Measurements from ENCODE around the gene NMNAT2. TPM values are rescaled to one million over a fixed set of nuclear protein-coding genes. Genes with fewer than 3 reads are reported as not detected.

The NMNAT2 gene
- total RNA-seq, 1 experiment from 2014 or later: 0.17 TPM

DNA sequence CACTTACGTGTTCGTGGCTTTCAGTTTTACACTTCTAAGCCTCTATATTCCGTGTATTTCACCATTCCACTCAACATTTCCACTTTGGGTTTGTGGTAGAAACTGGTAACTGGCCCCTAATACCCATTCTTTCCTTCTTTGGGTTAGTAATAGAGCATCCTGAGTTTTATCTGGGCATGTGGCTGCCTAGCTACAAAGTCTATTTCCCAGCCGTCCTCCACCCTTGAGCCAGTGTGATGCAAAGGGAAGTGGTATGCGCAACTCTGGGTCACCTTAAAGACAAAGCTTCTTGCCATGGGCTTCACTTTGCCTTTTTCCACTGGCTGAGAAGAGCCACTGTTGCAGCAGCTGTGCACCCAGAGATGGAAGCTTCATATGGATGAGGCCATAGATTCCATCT, 158.3 kb downstream of the NMNAT2 start:
- BruUV-seq (replicated peaks): no TSS peak

GRCh38 chr1:183255073-183255472, 163.1 kb downstream of the NMNAT2 start:
- H3K9me3 ChIP-seq (ENCODE audit: low read depth, low read length, poor library complexity, severe bottlenecking): peaks cover 6% of the 10 kb centered on the region
- peaks cover 5% of the 10 kb centered on the region for H3K4me1 ChIP-seq (ENCODE audit: insufficient read depth, low read length, poor library complexity, severe bottlenecking)
- ChIA-PET CTCF (interaction anchor here (0.7 kb wide), 1 partner anchor 292 kb away, joined by 4 read pairs; no protein-coding TSS in a partner anchor), POLR2A (ENCODE audit: low non-redundant PET) (no interaction called here)
- DNase-seq (ENCODE audit: low spot score): no peak
- TF ChIP-seq EZH2 (IDR thresholded peaks at IDR 0.05; ENCODE audit: borderline replicate concordance, low read depth, low read length, poor library complexity, severe bottlenecking) (no peak), CTCF (conservative IDR thresholded peaks at IDR 0.05; ENCODE audit: low read depth, low read length) (no peak)
- H3K27ac ChIP-seq (ENCODE audit: low read depth, low read length, poor library complexity, severe bottlenecking): no peak overlapping the region
- no TSS peak for BruUV-seq (replicated peaks)
- H3K36me3 ChIP-seq (ENCODE audit: insufficient read depth, low read length, poor library complexity, severe bottlenecking): no peaks in the 10 kb centered on the region
- intact Hi-C loops (cut with micrococcal nuclease; ENCODE audit: unreplicated experiment): no loop called here
- no peak overlapping the region for H3K4me3 ChIP-seq (ENCODE audit: low read depth, low read length, poor library complexity, severe bottlenecking)
- H3K27me3 ChIP-seq (replicated peaks; ENCODE audit: insufficient read depth, low read depth, low read length, poor library complexity): no peaks in the 10 kb centered on the region

More for the DNA sequence above, 158.3 kb downstream of the NMNAT2 start:
- no peaks in the 10 kb centered on the region for H3K36me3 ChIP-seq (ENCODE audit: insufficient read depth, low read length, poor library complexity, severe bottlenecking)
- ChIA-PET POLR2A (ENCODE audit: low non-redundant PET) (no interaction called here), CTCF (no interaction called here)
- TF ChIP-seq CTCF (conservative IDR thresholded peaks at IDR 0.05; ENCODE audit: low read depth, low read length): no peak
- no peak for TF ChIP-seq EZH2 (IDR thresholded peaks at IDR 0.05; ENCODE audit: borderline replicate concordance, low read depth, low read length, poor library complexity, severe bottlenecking)
- no peak for DNase-seq (ENCODE audit: low spot score)
- H3K4me1 ChIP-seq (ENCODE audit: insufficient read depth, low read length, poor library complexity, severe bottlenecking): no peaks in the 10 kb centered on the region
- no peak overlapping the region for H3K4me3 ChIP-seq (ENCODE audit: low read depth, low read length, poor library complexity, severe bottlenecking)
- H3K27ac ChIP-seq (ENCODE audit: low read depth, low read length, poor library complexity, severe bottlenecking): no peak overlapping the region
- H3K27me3 ChIP-seq (replicated peaks; ENCODE audit: insufficient read depth, low read depth, low read length, poor library complexity): no peaks in the 10 kb centered on the region
- H3K9me3 ChIP-seq (ENCODE audit: low read depth, low read length, poor library complexity, severe bottlenecking): peaks cover 4% of the 10 kb centered on the region
- intact Hi-C loops (cut with micrococcal nuclease; ENCODE audit: unreplicated experiment): no loop called here

DNA sequence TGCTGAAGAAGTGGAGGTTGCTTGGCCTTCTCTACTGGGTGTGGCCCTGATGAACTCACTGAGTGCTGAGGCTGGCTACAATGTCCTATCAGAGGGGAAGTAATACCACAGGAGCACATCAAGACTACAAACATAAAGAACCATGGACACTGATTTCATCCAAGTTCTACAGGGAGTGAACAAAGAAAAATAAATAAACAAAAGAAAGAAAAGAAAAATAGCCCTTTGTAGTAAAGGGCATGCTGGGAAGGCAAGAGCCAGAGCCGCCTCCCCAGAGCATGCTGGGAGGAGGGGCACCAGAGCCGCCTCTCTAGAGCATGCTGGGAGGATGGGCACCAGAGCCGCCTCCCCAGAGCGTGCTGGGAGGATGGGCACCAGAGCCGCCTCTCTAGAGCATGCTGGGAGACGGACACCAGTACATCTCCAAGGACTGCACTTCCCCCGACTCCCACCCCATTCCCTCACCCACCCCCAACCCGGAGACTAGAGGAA, 166.2 kb downstream of the NMNAT2 start:
- H3K4me1 ChIP-seq (ENCODE audit: insufficient read depth, low read length, poor library complexity, severe bottlenecking): peaks cover 11% of the 10 kb centered on the region
- no peaks in the 10 kb centered on the region for H3K27me3 ChIP-seq (replicated peaks; ENCODE audit: insufficient read depth, low read depth, low read length, poor library complexity)
- intact Hi-C loops (cut with micrococcal nuclease; ENCODE audit: unreplicated experiment): no loop called here
- CTCF ChIA-PET: no interaction called here
- POLR2A ChIA-PET (ENCODE audit: low non-redundant PET): no interaction called here
- H3K27ac ChIP-seq (ENCODE audit: low read depth, low read length, poor library complexity, severe bottlenecking): no peak overlapping the region
- DNase-seq (ENCODE audit: low spot score): no peak
- H3K36me3 ChIP-seq (ENCODE audit: insufficient read depth, low read length, poor library complexity, severe bottlenecking): no peaks in the 10 kb centered on the region
- H3K4me3 ChIP-seq (ENCODE audit: low read depth, low read length, poor library complexity, severe bottlenecking): no peak overlapping the region
- H3K9me3 ChIP-seq (ENCODE audit: low read depth, low read length, poor library complexity, severe bottlenecking): peaks cover 9% of the 10 kb centered on the region
- no TSS peak for BruUV-seq (replicated peaks)
- TF ChIP-seq CTCF (conservative IDR thresholded peaks at IDR 0.05; ENCODE audit: low read depth, low read length) (no peak), EZH2 (IDR thresholded peaks at IDR 0.05; ENCODE audit: borderline replicate concordance, low read depth, low read length, poor library complexity, severe bottlenecking) (no peak)
